ENCODE results near the gene PMPCA. TPM values are rescaled to one million over a fixed set of nuclear protein-coding genes. Genes with fewer than 3 reads are reported as not detected.

Gene PMPCA
- total and polyA plus RNA-seq, 2 of the 8 experiments (the other 6 are each of a cell fraction or from before 2014, with no cell fraction given), result 60.0 to 88.2 TPM

DNA sequence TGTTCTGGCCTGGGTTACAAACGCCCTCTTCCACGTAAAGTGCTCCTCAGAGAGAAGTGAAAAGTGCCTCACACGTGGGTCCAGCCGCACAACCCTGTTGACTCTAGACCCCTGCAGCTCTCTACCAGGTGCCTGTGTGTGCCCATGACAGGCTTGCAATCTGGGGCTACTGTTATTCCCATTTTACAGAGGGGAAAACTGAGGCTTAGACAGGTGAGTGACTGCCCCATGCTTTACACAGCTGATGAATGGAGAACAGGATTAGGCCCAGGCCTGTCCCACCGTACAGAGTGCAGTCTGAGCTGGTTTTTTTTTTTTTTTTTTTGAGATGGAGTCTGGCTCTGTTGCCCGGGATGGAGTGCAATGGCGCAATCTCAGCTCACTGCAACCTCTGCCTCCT is 35.3 kb downstream of the PMPCA start:
- Histone ChIP-seq H3K27ac (ENCODE audit: low read depth, low read length) (no peak overlapping the region), H3K4me1 (replicated peaks in 1 of 4; ENCODE audit: control insufficient read depth in 3 of 4, insufficient read depth in 4 of 4, low read length in 3 of 4) (no peaks in the 10 kb centered on the region), H2BK12ac (ENCODE audit: low read depth, low read length) (no peak overlapping the region), H3K79me1 (ENCODE audit: low read depth, low read length) (no peaks in the 10 kb centered on the region), H4K91ac (replicated peaks; ENCODE audit: insufficient read length, low read length) (no peak overlapping the region), H2AK5ac (ENCODE audit: low read depth, low read length) (no peak overlapping the region), H2BK5ac (ENCODE audit: low read depth, low read length) (no peak overlapping the region), H3K9ac (replicated peaks in 1 of 4; ENCODE audit: extremely low read depth in 1 of 4, low read depth in 3 of 4, low read length in 3 of 4) (no peak overlapping the region), H2AFZ (ENCODE audit: low read length) (no peak overlapping the region), H3K27me3 (replicated peaks in 1 of 4; ENCODE audit: control insufficient read depth in 3 of 4, extremely low read depth in 1 of 4, insufficient read depth in 3 of 4, low read length in 3 of 4) (no peaks in the 10 kb centered on the region), H2BK20ac (ENCODE audit: low read length) (no peak overlapping the region), H3K4me2 (ENCODE audit: insufficient read depth in 1 of 2, low read depth in 2 of 2, low read length in 2 of 2) (no peak overlapping the region), H3K4me3 (ENCODE audit: extremely low read depth in 1 of 4, insufficient read depth in 2 of 4, low read depth in 3 of 4, low read length in 4 of 4) (no peak overlapping the region), H2BK15ac (ENCODE audit: low read length) (no peak overlapping the region), H4K8ac (ENCODE audit: extremely low read depth, insufficient read depth, low read length) (no peak overlapping the region), H3K36me3 (ENCODE audit: control insufficient read depth in 2 of 4, insufficient read depth in 4 of 4, low read length in 3 of 4) (peaks cover 22 to 50% (median 36%) of the 10 kb centered on the region in 4 experiments), H4K20me1 (replicated peaks in 1 of 2; ENCODE audit: control insufficient read depth in 1 of 2, insufficient read depth in 2 of 2, low read length in 2 of 2) (peaks cover 2 to 15% of the 10 kb centered on the region in 2 experiments), H3K14ac (ENCODE audit: insufficient read length) (no peak overlapping the region), H3K9me3 (ENCODE audit: insufficient read depth in 2 of 2, low read depth in 1 of 2, low read length in 1 of 2) (no peaks in the 10 kb centered on the region), H3K56ac (replicated peaks; ENCODE audit: insufficient read length, low read depth, low read length) (no peak overlapping the region), H3K23me2 (ENCODE audit: low read depth, low read length) (no peaks in the 10 kb centered on the region), H3K18ac (ENCODE audit: extremely low read depth, low read length) (no peak overlapping the region), H3K4ac (replicated peaks; ENCODE audit: insufficient read length, low read depth, low read length) (no peak overlapping the region), H2BK120ac (replicated peaks; ENCODE audit: low read depth, low read length) (no peak overlapping the region), H3K23ac (ENCODE audit: insufficient read length) (no peak overlapping the region), H3K79me2 (ENCODE audit: control insufficient read depth in 1 of 2, insufficient read depth in 2 of 2, low read length in 2 of 2) (no peaks in the 10 kb centered on the region), H4K5ac (ENCODE audit: insufficient read length, low read depth, low read length) (no peak overlapping the region)
- DNase-seq (ENCODE audit: low read depth in 1 of 2, low spot score in 2 of 2) (no peak), FAIRE-seq (no peak)
- POLR2A ChIA-PET (ENCODE audit: partially characterized antibody), result interaction anchor here (0.6 to 4.4 kb wide), 11 partner anchors 13 to 182 kb away, joined by 3 to 23 read pairs (median 4); partner anchors contain the start of gene SNAPC4
- 92% methylated on average over 7 of the region's 7 CpGs; no CpG with 5 or more reads in 1 of the 2 experiments for WGBS, 2 experiments (ENCODE audit: extremely low coverage in 1 of 2, insufficient coverage in 1 of 2, insufficient read length in 1 of 2, insufficient replicate concordance in 2 of 2, low coverage in 1 of 2, low lambda C conversion rate in 2 of 2, missing lambda C conversion rate in 1 of 2)
- CTCF ChIA-PET (ENCODE audit: partially characterized antibody), result interaction anchor here (0.7 to 1.0 kb wide), 3 partner anchors 13 to 64 kb away, joined by 3 read pairs; no protein-coding TSS in a partner anchor
- TF ChIP-seq CEBPB (IDR thresholded peaks at IDR 0.05; ENCODE audit: low read depth, low read length), result no peak
- no peak for TF ChIP-seq SP4 (IDR thresholded peaks at IDR 0.05; ENCODE audit: low read length)
- no peak for TF ChIP-seq POLR2A (IDR thresholded peaks at IDR 0.05; ENCODE audit: control extremely low read depth in 1 of 2, low read depth in 2 of 2, low read length in 2 of 2)
- TF ChIP-seq KDM1A (IDR thresholded peaks at IDR 0.05; ENCODE audit: borderline replicate concordance, low read length), result no peak
- no peak for TF ChIP-seq JUND (IDR thresholded peaks at IDR 0.05; ENCODE audit: low read length)
- TF ChIP-seq RAD21 (IDR thresholded peaks at IDR 0.05 in 1 of 2, conservative IDR thresholded peaks at IDR 0.05 in 1 of 2; ENCODE audit: low read depth in 2 of 2, low read length in 2 of 2), result no peak
- no peak for TF ChIP-seq RBBP5 (IDR thresholded peaks at IDR 0.05; ENCODE audit: borderline replicate concordance, low read depth, low read length)
- TF ChIP-seq TCF12 (IDR thresholded peaks at IDR 0.05; ENCODE audit: low read depth, low read length), result no peak
- TF ChIP-seq RNF2 (IDR thresholded peaks at IDR 0.05; ENCODE audit: borderline replicate concordance, low read depth, low read length, missing control alignments, poor library complexity, severe bottlenecking), result no peak
- no peak for TF ChIP-seq CTBP2 (IDR thresholded peaks at IDR 0.05; ENCODE audit: borderline replicate concordance, insufficient read depth, insufficient read length, low read length)
- no peak for TF ChIP-seq TBP (IDR thresholded peaks at IDR 0.05; ENCODE audit: low read depth, low read length)
- no peak for TF ChIP-seq ZNF274 (IDR thresholded peaks at IDR 0.05; ENCODE audit: borderline replicate concordance, extremely low read depth, low read length)
- TF ChIP-seq, protein P1, sequence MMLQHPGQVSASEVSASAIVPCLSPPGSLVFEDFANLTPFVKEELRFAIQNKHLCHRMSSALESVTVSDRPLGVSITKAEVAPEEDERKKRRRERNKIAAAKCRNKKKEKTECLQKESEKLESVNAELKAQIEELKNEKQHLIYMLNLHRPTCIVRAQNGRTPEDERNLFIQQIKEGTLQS (IDR thresholded peaks at IDR 0.05; ENCODE audit: insufficient read depth, low read depth, low read length), result no peak
- TF ChIP-seq POU5F1 (IDR thresholded peaks at IDR 0.05; ENCODE audit: low read depth, low read length), result no peak

Measured in H1 (cell line).